GM21737 (cell line): ENCODE measurements around the gene FLT1.
A peak's percentile ranks its signal among the peaks of the same experiment; 100 is the strongest.

Source experiments
- ATAC-seq: cut with Tn5 transposase; IDR thresholded peaks from one replicate; pipeline ENCODE4 v1.9.1; 2021; ENCODE audit warnings: mild to moderate bottlenecking, moderate library complexity; ENCODE audit not compliant: unreplicated experiment

Gene FLT1

DNA sequence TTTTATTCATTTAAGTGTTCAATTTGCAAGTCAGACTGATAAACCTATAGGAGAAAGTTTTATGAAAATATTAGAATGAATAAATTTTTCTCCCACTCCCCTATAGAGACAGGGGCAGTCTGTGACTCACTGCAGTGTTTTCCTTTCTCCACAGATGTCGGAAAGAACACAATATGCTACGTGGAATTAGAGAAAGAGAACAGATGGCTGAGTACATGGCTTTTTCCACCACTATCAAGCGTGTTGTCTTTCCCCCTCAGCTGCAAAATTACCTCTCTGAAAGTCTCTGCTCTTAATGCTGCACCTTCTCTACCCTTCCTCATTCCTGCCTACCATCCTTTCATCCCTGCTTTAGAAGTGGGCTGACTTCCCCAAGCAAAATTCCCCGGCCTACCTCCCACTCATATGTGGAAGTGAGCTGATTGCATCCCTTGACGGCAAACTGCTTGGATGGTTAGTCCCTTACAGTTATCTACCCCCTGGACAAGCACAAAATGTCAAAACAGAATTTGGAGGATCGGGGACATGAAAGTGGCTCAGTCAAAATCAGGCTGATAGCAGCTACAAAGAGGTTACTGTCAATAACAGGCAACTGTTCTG is 30.0 kb downstream of the FLT1 start:
- no peak for ATAC-seq

GRCh38 chr13:28463481-28463880 is 31.4 kb downstream of the FLT1 start:
- ATAC-seq, result no peak

GRCh38 chr13:28459911-28460310 is 35.0 kb downstream of the FLT1 start:
- no peak for ATAC-seq

DNA sequence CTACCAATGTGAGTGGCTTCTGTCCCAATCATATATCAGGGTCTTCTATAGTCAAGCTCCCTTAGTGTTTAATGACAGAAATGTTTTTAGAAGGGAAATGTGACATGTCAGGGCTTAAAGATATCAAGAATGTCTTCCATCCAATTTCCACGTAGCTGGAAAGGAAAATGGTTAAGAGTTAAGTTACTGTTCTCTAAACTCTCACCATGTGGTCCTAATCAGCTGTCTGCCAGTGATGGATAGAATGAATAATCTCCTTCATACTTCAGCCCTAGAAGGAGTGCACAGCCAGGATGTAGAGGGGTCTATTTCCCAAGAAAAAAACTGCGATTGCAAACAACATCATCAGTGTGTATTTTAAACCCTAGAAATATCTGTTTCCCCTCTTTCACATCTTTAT is 36.3 kb downstream of the FLT1 start:
- ATAC-seq, result no peak

GRCh38 chr13:28458051-28458450 is 36.9 kb downstream of the FLT1 start:
- no peak for ATAC-seq

GRCh38 chr13:28457521-28457920 is 37.4 kb downstream of the FLT1 start:
- no peak for ATAC-seq

- no peak for ATAC-seq
These were observed 39.2 kb downstream of the FLT1 start for GRCh38 chr13:28455580-28456194.

GRCh38 chr13:28452755-28453154 is 42.2 kb downstream of the FLT1 start:
- no peak for ATAC-seq

- no peak for ATAC-seq
These were observed 43.3 kb downstream of the FLT1 start for GRCh38 chr13:28451482-28452217.

GRCh38 chr13:28449826-28450773 is 44.8 kb downstream of the FLT1 start:
- peak; percentile 59 for ATAC-seq

DNA sequence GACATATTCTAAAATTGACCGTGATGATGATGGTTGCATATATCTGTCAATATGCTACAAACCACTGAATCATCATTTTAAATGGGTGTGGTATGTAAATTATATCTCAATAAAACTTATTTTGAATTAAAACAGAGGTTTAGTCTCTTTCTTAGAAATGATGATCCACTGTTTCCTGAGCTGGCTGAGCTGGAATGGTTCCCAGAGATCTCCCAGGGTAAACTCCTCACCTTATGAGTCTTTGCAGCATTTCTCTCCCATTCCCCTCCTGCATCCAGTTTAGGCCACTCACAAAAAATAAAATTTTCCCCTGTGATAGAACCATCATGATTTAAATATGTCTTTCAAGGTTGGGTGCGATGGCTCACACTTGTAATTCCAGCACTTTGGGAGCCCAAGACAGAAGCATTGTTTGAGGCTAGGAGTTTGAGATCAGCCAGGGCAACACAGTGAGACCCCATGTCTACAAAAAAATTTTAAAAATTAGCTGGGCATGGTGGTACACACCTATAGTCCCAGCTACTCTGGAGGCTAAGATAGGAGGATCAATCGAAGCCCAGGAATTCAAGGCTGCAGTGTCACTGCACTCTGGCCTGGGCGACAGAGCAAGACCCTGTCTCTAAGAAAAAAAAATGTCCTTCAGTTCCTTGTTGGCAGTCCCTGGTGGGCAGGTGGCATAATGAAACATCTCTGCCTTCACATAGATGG is 46.1 kb downstream of the FLT1 start:
- no peak for ATAC-seq

- no peak for ATAC-seq
These were observed 46.9 kb downstream of the FLT1 start for GRCh38 chr13:28447989-28448388.

DNA sequence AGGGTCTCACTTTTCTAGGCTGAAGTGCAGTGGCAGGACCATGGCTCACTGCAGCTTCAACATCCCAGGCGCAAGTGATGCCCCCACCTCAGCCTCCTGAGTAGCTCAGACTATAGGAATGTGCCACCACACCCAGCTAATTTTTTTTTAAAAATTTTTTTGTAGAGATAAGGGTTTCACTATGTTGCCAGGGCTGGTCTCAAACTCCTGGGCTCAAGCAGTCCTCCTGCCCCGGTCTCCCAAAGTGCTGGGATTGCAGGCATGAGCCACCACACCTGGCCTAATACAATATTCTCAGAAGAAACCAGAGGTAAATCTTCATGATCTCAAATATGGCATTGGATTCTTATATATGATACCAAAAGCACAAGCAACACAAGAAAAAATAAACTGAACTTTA is 47.7 kb downstream of the FLT1 start:
- ATAC-seq, result no peak

- ATAC-seq, result no peak
These were observed 52.1 kb downstream of the FLT1 start for GRCh38 chr13:28442839-28443238.

- ATAC-seq, result no peak
These were observed 53.4 kb downstream of the FLT1 start for GRCh38 chr13:28441529-28441928.

GRCh38 chr13:28440774-28441504 is 54.0 kb downstream of the FLT1 start:
- no peak for ATAC-seq

GRCh38 chr13:28438598-28439334 is 56.2 kb downstream of the FLT1 start:
- ATAC-seq, result no peak

GRCh38 chr13:28438067-28438466 is 56.9 kb downstream of the FLT1 start:
- ATAC-seq, result no peak

- ATAC-seq, result no peak
These were observed 59.0 kb downstream of the FLT1 start for GRCh38 chr13:28435917-28436316.
